Stimulated activated CD4-positive, alpha-beta T cell treated with anti-CD3 and anti-CD28 coated beads, Interleukin-4, amount 100 ng/mL, for 48 hours (primary cell): ENCODE data around the gene SIRT7.

Experiments
- DNase-seq, 2 donors: peaks; one replicate each; pipeline ENCODE4 v3.0.0-alpha.2; 2020; ENCODE audit warnings: low read depth in 2 of 2

The SIRT7 gene

GRCh38 chr17:81905424-81905875 is 12.5 kb downstream of the SIRT7 start:
- no peak for DNase-seq

- DNase-seq = no peak
These were observed 13.2 kb downstream of the SIRT7 start for GRCh38 chr17:81904600-81905423.

- DNase-seq = no peak
These were observed 13.9 kb downstream of the SIRT7 start for GRCh38 chr17:81903896-81904599.

- no peak for DNase-seq
These were observed 14.6 kb downstream of the SIRT7 start for GRCh38 chr17:81903415-81903831.

- DNase-seq = no peak
These were observed 15.1 kb downstream of the SIRT7 start for GRCh38 chr17:81902653-81903414.

GRCh38 chr17:81902023-81902652 is 15.8 kb downstream of the SIRT7 start, which contains the start of gene NPB:
NPB (plus strand) TSS chr17:81902238; CDS start chr17:81902278, 40 bp downstream.
- DNase-seq = no peak

GRCh38 chr17:81901167-81902022 is 16.6 kb downstream of the SIRT7 start:
- DNase-seq = no peak

GRCh38 chr17:81900181-81900820 is 17.7 kb downstream of the SIRT7 start:
- no peak for DNase-seq

- no peak for DNase-seq
These were observed 18.3 kb downstream of the SIRT7 start for GRCh38 chr17:81899514-81900166.

GRCh38 chr17:81898885-81899284 is 19.1 kb downstream of the SIRT7 start:
- no peak for DNase-seq

GRCh38 chr17:81898029-81898866 is 19.7 kb downstream of the SIRT7 start:
- no peak for DNase-seq

GRCh38 chr17:81895400-81895799 is 22.6 kb downstream of the SIRT7 start:
- DNase-seq = no peak

GRCh38 chr17:81891303-81891552 is 26.7 kb downstream of the SIRT7 start:
- no peak for DNase-seq

- DNase-seq = no peak
These were observed 27.3 kb downstream of the SIRT7 start for GRCh38 chr17:81890447-81891302.

GRCh38 chr17:81889602-81890001 is 28.4 kb downstream of the SIRT7 start:
- DNase-seq = no peak

- DNase-seq = no peak
These were observed 28.9 kb downstream of the SIRT7 start for GRCh38 chr17:81888988-81889595.

GRCh38 chr17:81888105-81888987 is 29.6 kb downstream of the SIRT7 start:
- DNase-seq = no peak
